Fibroblast of skin of back (primary cell): ENCODE data around the gene IMMP2L. TPM values are rescaled to one million over a fixed set of nuclear protein-coding genes. Genes with fewer than 3 reads are reported as not detected.
"Not testable (repeated sequence)": the region's sequence is repeated elsewhere in the genome, so short reads cannot be mapped to it uniquely, and the experiment has no call there.

Experiments
- DNase-seq: peaks from one replicate; pipeline ENCODE4 v3.0.0-alpha.2; 2013
- polyA plus RNA-seq, 2 experiments: library from polyadenylated mRNA; unstranded; fragments of 120-200 nt; gene quantifications; one replicate each; pipeline ENCODE4 v1.2.1, GENCODE V29; 2013; ENCODE audit not compliant: insufficient read length in 2 of 2

The IMMP2L gene
- polyA plus RNA-seq (2013, experiment 1 of 2; ENCODE audit: insufficient read length), result 10.1 TPM
- polyA plus RNA-seq (2013, experiment 2 of 2; ENCODE audit: insufficient read length), result 11.1 TPM

DNA sequence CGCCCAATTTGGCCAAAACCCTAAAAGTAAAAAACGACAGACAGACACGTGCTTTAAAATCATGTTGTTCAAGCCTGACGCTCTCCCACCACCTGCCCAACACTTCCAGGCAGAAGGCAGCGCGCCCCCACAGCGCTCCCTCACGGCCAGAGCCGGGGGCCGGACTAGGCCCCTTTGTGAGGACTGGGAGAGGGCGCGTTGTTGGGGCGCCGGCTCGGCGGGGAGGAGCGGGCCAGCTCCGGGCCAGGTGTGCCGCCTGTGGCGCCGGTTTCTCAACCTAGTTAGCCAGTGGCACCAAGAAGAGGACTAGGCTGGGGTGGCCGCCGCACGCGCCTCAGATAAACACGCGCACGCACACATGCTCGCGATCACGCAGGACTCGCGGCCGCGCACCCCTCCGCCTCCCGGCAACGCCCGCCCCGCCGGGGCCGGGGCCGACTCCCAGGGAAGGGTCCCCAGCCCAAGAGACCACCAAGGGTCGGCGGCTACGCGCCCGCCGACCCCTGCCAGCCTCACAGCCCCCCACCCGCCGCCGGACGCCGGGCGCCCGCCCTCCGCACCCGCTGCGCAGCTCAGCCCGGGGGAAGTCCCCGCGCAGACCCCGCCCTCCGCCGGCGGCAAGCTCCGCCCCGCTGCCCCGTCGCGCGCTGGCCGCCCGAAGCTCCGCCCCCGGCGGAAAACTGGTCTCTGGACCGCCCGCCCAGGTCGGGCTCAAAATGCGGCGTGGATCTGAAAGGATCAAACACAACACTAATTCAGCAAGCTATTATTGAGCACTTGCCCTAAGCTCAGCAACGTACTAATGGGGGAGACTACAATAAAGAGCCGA, at the start of gene IMMP2L:
IMMP2L (minus strand) TSS at position 589 of the 829 bp plus-strand sequence.
- DNase-seq, result peak; percentile 84

DNA sequence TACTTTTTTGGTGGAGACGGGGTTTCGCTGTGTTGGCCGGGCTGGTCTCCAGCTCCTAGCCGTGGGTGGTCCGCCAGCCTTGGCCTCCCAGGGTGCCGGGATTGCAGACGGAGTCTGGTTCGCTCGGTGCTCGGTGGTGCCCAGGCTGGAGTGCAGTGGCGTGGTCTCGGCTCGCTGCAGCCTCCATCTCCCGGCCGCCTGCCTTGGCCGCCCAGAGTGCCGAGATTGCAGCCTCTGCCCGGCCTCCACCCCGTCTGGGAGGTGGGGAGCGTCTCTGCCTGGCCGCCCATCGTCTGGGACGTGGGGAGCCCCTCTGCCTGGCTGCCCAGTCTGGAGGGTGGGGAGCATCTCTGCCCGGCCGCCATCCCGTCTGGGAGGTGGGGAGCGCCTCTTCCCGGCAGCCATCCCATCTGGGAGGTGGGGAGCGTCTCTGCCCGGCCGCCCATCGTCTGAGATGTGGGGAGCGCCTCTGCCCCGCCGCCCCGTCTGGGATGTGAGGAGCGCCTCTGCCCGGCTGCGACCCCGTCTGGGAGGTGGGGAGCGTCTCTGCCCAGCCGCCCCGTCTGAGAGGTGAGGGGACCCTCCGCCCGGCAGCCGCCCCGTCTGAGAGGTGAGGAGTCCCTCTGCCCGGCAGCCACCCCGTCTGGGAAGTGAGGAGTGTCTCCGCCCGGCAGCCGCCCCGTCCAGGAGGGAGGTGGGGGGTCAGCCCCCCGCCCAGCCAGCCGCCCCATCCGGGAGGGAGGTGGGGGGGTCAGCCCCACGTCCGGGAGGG, 47.4 kb upstream of the IMMP2L start:
- not testable (repeated sequence) for DNase-seq

DNA sequence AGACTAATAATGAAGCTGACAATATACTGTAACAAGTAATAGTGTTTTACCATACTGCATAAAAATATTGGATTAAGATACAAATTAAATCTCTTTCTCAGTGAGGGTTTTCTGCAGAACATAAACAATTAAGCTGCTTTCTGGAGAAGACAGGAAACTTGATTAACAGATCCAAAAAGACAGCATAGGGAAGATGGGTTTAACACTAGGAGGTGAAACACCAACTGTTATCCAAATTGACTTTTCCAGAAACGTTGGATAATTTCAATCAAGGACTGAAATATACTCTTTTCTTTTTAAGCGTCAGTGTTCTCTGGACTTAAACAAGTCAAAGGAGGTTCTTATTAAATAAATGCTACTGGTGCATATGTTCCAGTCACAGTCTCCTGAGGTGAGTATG, 45.3 kb upstream of the IMMP2L start:
- no peak for DNase-seq

DNA sequence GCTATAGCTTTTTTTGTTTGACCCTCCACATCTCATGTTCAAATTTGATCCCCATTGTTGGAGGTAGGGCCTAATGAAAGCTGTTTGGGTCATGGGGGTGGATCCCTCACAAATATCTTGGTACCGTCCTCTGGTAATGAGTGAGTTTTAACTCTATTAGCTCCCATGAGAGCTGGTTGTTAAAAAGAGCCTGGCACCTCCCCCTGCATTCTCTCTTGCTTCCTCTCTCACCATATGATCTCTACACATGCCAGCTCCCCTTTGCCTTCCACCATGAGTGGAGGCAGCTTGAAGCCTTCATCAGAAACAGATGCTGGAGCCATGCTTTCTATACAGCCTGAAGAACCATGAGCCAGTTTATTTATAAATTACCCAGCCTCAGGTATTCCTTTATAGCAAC, 43.0 kb upstream of the IMMP2L start:
- DNase-seq, result no peak

DNA sequence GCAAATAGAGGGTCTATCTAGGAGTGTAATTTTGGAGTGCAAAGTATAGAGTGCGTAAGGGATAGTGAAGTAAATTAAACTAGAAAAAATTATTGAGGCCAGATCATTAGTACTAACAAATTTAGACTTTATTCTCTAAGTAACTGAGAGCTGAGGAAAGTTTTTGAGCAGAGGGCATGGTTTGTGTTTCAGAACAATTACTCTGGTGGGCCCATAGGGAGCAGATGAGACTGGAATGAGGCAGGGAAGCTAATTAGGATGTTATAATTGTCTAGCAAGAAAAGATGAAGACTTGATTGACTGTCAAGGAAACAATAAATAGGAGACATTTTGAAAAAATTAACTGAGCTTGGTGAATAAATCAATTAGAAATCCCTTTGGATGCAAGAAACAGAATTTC, 37.8 kb upstream of the IMMP2L start:
- no peak for DNase-seq

DNA sequence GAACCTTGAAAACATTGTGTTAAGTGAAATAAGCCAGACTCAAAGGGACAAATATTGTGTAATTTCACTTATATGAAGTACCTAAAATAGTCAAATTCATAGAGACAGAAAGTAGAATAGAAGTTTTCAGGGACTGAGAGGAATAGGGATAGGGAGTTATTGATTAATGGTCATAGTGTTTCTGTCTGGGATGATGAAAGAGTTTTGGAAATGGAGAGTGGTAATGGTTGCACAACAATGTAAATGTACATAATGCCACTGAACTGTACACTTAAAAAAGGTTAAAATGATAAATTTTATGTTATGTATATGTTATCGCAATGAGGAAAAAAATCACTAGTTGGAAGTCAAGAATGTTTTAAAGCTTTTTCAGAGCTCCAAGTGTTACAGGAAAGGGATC, 33.5 kb upstream of the IMMP2L start:
- DNase-seq, result no peak

DNA sequence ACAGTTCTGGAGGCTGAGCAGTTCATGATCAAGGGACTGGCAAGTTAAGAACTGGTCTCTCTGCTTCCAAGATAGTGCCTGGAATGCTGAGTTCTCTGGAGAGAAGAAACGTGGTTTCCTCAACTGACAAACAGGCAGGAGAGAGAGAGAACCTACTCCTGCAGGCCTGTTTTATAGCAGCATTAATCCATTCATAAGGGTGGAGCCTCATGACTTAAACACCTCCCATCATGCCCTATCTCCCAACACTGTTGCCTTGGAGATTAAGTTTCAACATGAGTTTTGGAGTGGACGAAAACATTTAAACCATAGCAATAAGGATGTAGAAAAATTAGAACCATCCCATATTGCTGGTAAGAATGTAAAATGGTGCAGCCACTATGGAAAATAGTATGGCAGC, 32.3 kb upstream of the IMMP2L start:
- no peak for DNase-seq

DNA sequence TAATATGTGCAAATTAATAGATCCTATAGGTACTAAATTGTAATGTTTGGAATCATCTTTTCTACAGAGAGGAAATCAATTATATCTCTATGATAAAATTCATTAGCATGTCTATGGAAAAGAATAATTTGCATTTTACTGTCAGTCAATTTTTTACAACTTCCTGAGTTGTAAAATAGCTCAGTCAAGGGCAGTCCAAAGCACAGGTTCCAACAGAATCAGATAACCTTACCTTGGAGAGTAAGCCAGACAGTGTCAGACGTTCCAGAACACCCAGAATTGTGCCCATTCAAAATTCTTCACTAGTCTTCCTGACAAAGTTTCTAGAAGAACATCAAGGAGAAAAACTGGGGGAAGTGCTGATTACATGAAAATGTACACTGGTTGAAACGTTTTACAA, 31.1 kb upstream of the IMMP2L start:
- DNase-seq, result no peak

DNA sequence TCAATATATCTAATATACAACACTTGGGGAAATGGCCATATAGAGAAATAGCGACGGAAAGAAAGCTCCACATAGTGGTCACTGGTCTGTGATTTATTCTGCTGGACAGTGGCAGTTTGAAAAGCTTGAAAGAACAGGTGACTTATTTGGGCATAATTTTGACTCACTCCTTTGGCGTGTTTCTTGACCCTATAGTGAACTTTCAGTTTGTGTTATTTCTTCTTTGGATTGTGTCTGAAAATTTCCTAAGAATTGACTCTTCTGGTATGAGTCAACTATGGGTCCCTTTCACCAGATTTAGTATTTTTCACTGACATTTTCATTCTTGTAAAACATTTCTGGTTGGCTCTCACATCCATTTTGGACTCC, 25.8 kb upstream of the IMMP2L start:
- peak; percentile 4 for DNase-seq

DNA sequence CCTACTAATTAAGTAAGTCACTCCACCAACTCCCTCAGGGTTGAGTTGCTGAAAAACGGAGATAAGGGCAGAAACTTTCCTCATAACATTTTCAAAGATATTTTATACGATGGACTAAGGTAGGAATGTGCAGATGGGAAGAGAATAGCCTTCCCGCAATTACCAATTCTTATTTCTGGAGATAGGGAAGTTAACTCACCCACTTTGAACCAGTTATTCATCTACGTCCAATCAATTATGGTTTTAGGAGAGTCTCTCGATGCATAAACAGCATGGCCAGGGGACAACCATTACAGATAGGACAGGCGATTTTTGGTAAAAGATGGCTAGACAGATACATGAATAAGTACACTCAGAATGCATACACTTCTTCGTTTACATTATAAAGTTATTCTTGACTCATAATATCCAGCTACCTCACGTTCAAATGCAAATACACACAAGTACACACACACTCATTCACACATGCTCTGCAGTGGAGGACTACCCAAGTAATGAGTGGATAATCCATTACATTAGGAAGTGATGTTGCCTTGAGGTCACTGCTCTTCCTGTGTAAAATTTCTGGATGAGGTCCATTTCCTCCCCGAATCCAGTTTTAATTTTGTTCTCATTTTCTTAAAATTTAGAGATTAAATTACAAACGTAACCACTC, 25.2 kb upstream of the IMMP2L start:
- DNase-seq, result no peak

DNA sequence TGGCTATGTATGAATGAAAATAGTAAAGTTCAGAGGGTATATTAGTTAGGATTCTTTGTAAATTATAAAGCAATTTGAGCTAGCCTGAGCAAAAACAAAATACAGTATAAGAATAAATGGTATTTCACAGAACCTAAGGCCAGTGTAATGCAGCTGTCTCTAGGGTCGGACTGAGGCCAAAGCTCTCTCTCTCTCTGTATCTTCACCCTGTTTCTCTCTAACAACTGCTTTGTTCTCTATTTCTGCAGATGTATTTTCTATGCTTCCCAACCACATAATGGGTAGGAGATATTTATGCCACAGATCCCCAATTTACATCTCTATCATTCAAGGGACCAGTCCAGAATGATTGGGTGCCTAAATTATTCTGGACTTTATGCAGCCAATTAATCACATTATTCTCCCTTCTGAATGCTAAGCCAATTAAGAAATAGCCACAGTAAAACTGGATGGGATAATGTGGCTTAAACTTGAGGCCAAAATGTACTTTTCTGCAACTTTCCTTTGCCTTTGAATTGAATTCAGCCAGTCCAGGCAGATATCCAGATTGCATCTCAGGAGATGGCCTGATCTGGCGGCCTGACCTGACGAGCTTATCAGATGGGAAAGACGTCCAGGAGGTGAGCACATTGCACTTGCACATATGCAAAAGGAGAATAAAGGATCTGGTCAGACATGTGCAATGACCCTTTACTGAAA, 24.6 kb upstream of the IMMP2L start:
- DNase-seq, result no peak

DNA sequence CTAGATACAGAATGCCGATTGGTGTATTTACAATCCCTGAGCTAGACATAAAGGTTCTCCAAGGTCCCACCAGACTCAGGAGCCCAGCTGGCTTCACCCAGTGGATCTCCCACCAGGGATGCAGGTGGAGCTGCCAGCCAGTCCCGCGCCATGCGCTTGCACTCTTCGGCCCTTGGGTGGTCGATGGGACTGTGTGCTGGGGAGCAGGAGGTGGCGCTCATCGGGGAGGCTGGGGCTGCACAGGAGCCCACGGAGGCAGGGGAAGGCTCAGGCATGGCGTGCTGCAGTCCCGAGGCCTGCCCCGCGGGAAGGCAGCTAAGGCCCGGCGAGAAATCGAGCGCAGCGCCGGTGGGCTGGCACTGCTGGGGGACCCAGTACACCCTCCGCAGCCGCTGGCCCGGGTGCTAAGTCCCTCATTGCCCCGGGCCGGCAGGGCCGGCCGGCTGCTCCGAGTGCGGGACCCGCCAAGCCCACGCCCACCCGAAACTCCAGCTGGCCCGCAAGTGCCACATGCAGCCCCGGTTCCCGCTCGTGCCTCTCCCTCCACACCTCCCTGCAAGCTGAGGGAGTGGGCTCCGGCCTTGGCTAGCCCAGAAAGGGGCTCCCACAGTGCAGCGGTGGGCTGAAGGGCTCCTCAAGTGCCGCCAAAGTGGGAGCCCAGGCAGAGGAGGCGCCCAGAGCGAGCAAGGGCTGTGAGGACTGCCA, 19.6 kb upstream of the IMMP2L start:
- not testable (repeated sequence) for DNase-seq

DNA sequence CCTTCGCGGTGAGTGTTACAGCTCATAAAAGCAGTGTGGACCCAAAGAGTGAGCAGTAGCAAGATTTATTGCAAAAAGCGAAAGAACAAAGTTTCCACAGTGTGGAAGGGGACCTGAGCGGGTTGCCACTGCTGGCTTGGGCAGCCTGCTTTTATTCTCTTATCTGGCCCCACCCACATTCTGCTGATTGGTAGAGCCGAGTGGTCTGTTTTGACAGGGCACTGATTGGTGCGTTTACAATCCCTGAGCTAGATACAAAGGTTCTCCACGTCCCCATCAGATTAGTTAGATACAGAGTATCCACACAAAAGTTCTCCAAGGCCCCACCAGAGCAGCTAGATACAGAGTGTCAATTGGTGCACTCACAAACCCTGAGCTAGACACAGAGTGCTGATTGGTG, 18.9 kb upstream of the IMMP2L start:
- not testable (repeated sequence) for DNase-seq

DNA sequence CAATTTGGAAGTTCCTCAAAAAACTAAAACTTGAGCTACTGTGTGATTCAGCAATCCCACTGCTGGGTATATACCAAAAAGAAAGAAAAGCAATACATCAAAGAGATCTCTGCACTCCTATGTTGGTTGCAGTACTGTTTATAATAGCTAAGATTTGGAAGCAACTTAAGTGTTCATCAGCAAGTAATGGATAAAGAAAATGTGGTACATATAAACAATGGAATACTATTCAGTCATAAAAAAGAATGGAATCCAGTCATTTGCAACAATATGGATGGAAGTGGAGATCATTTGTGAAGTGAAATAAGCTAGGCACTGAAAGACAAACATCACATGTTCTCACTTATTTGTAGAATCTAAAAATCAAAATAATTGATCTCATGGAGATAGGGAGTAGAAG, 16.5 kb upstream of the IMMP2L start:
- DNase-seq, result no peak

DNA sequence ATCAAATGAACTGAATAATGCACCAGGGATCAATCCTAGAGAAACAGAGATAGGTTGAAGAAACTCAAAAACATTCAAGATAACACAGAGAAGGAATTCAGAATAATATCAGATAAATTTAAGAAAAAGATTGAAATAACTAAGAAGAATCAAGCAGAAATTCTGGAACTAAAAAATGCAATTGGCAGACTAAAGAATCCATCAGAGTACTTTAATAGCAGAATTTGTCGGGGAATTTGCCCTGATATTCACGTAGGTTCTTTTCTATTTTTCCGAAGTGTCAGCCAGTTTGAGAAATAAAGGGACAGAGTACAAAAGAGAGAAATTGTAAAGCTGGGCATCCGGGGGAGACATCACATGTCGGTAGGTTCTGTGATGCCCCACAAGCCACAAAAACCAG, 9.4 kb upstream of the IMMP2L start:
- DNase-seq, result no peak

DNA sequence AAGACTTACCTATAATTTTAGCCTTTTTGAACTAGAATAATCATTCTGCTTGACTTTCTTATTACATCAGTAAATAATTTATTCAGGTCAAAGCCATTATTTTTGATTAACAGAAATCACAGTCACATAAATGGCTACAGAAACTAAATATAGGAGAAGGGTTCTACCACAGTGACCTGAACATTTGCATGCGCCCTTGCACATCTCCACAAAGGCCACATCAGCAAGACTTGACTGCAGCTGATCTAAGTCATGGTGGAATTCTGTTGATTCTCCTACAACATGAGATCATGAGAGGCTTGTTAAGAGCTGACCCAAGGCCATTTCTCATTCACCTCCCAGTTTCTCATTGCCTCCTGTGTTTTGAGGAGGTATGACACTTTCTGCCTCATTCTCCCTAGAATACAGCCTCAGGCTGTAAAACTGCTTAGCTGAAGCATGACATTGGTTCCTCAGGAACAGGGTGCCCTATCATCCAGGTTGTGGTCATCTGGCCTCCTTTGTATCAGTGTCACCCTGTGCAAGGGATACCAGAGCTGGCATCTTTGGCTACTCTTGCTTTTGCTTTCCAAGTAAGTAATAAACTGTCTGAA, 6.7 kb upstream of the IMMP2L start:
- DNase-seq, result no peak

DNA sequence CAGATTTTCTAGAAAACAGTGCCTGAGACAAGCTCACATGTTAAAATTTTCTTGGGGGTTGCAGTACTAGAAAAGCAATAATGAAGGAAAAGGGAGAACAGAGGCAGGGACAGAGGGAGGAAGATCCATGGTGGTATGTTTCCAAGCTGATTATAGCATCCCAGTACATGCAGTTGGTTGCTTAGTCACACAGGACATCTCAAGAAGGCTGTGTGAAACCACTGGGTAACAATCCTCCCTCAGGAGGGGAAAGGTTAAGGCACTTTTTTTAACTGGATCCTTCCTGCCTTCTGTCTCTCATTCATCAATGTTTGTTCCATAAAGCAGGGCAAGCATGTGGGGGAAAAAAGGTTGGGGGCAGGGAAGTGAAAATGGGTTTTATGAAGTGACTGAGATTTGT, 6.1 kb upstream of the IMMP2L start:
- DNase-seq, result no peak

DNA sequence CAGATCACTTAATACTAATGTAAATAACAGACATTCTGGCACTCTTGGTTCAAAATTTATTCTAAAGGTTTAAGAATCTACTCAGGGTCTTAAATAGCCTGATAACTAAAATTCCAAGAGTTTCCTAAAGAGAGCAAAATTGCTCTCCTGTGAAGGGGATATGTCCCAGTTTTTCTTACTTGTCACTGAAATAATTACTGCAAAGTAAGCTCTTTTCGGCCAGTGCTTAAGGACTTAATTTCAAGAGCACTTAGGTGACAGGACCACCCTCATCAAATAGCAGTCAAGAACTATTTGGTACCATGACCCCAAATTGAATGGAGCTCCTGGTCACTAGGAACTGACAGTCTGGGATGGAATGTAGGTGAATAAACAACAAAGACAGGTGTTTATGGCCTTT, 1.8 kb upstream of the IMMP2L start:
- DNase-seq, result no peak

DNA sequence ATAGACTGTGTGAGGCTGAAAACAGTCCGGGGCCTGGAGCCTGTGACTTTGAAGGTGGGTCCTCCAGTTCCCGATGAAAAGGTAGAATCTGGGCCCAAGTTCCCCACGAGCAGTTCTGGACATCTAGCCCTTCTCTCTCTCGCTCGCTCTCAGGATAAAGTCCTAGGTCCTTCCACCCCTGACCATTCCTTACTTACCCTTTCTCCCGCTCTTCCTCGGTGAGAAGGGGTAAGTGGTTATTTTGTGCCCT, 713 bp downstream of the IMMP2L start:
- no peak for DNase-seq

DNA sequence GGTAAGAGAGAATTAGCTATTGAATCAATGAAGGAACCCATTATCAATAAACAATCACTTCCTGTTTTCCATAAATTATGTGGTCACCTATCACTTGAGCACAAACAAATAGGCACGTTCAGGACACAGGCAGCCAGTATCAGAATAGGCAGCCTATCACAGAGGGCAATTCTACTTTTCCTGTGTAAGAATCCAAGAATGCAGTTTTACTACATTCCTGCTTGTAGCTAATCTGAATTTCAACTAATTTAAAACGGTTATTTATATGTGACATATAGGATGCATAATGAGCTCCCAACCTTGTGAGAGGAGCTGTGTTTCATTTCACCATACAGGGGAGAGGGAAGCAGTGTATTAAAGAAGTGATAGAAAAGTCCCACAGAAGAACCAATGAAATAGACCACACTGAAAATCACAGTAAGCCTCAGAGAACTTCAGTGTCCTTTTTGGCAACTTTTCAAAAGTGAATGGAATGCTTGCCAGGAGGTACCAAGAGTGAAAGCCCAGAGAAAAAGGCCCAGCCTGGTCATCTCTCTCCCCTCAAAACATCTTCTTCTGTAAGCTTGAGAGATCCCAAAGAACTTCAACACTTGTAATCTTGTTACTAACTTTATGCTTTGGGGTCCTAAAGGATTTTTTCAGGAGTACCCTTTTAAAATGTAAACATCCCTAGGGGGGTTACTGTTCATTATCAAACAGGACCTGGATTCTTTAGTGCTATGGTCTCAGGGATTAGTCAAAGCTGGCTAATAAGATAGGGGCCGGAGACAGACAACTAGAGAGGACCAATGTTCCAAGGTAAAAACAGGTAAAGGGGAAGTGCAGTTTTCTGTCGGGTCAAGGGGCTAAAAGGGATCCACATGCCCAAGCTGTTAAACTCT, 1.3 kb downstream of the IMMP2L start:
- peak; percentile 72 for DNase-seq

DNA sequence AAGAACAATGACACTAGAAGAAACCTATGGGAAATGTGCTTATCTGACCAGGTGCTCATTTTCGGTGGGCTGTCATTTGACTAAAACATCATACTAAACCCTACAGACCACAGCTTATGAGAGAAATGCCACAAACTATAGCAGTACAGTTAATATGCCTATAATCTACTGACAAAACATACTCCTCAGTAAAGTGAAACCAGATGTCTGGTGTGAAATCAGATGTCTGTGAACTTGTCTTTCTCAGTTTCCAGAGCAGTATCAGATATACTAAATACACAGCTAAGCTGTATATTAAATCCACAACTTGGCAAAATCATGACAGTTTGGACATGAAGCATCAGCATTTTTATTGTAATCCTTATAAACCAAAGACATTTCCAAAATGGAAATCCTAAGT, 3.3 kb downstream of the IMMP2L start:
- peak; percentile 21 for DNase-seq
